Measurements from ENCODE around the gene USP17L12.
"Not testable (repeated sequence)": the region's sequence is repeated elsewhere in the genome, so short reads cannot be mapped to it uniquely, and the experiment has no call there.

- TF ChIP-seq, protein P1, sequence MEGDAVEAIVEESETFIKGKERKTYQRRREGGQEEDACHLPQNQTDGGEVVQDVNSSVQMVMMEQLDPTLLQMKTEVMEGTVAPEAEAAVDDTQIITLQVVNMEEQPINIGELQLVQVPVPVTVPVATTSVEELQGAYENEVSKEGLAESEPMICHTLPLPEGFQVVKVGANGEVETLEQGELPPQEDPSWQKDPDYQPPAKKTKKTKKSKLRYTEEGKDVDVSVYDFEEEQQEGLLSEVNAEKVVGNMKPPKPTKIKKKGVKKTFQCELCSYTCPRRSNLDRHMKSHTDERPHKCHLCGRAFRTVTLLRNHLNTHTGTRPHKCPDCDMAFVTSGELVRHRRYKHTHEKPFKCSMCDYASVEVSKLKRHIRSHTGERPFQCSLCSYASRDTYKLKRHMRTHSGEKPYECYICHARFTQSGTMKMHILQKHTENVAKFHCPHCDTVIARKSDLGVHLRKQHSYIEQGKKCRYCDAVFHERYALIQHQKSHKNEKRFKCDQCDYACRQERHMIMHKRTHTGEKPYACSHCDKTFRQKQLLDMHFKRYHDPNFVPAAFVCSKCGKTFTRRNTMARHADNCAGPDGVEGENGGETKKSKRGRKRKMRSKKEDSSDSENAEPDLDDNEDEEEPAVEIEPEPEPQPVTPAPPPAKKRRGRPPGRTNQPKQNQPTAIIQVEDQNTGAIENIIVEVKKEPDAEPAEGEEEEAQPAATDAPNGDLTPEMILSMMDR (IDR thresholded peaks at IDR 0.05; ENCODE audit: low read depth, low read length): not testable (repeated sequence)
- not testable (repeated sequence) for TF ChIP-seq MAX (IDR thresholded peaks at IDR 0.05; ENCODE audit: low read depth, low read length)
Measured at GRCh38 chr4:9267319-9267718, 47.4 kb downstream of the USP17L12 start, which contains the start of gene USP17L22.
